ENCODE measurements around the gene TINAGL1.

The TINAGL1 gene

GRCh38 chr1:31627301-31627929 is 51.1 kb downstream of the TINAGL1 start:
- no peak for DNase-seq (ENCODE audit: low read depth in 2 of 2)

- DNase-seq (ENCODE audit: low read depth in 2 of 2) = no peak
These were observed 51.7 kb downstream of the TINAGL1 start for GRCh38 chr1:31627930-31628559.

GRCh38 chr1:31628931-31629556 is 52.7 kb downstream of the TINAGL1 start:
- DNase-seq (ENCODE audit: low read depth in 2 of 2) = no peak

- DNase-seq (ENCODE audit: low read depth in 2 of 2) = no peak
These were observed 56.3 kb downstream of the TINAGL1 start for GRCh38 chr1:31632649-31633048.

GRCh38 chr1:31633117-31633516 is 56.8 kb downstream of the TINAGL1 start:
- DNase-seq (ENCODE audit: low read depth in 2 of 2) = no peak

All from stimulated activated CD8-positive, alpha-beta memory T cell treated with anti-CD3 and anti-CD28 coated beads, Interleukin-2, amount 100 ng/mL, for 1 hour (primary cell).